Right lobe of liver (tissue), 4 donors: ENCODE results near the gene RUNDC3A.

Experiments
- POLR2A ChIP-seq: fragments of 450-650 bp; IDR thresholded peaks from one replicate; pipeline ENCODE4 v1.6.1; 2017; ENCODE audit warnings: antibody characterized with exemption, mild to moderate bottlenecking
- TF ChIP-seq, protein P1 (sequence below), 4 donors: fragments of 200-600 bp in 3 of 4; fragments of 450-650 bp in 1 of 4; IDR thresholded peaks; one replicate each; pipeline versions ENCODE4 v1.5.1 to v1.8.0; 2016 to 2022; ENCODE audit warnings: antibody characterized with exemption in 4 of 4, mild to moderate bottlenecking in 2 of 4
- donor health status: DM: no; HTN: no; CAD: no.
- donor health status: DM: no; HTN: no; CAD: no.
- donor health status: DM: no; HTN: yes; CAD: no.

DNA sequence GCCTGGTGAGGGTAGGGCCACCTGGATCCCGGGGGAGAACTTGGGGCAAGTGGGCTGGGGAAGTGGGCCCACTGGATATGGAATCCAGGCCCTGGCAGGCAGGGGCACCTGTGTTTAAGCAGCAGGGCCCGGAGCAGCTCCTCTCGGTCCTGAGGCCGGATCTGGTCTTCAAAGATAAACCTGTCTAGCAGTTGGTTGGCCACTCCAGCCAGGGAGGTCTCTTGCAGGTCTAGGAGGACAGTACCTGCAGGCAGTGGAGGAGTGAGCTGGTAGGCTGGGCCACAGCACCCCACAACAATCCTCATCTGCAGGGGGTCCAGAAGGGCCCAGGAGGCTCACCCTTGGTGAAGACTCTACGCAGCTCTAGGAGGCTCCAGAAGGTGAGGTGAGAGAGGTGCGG lies 48.1 kb upstream of the RUNDC3A start:
- TF ChIP-seq, protein P1, sequence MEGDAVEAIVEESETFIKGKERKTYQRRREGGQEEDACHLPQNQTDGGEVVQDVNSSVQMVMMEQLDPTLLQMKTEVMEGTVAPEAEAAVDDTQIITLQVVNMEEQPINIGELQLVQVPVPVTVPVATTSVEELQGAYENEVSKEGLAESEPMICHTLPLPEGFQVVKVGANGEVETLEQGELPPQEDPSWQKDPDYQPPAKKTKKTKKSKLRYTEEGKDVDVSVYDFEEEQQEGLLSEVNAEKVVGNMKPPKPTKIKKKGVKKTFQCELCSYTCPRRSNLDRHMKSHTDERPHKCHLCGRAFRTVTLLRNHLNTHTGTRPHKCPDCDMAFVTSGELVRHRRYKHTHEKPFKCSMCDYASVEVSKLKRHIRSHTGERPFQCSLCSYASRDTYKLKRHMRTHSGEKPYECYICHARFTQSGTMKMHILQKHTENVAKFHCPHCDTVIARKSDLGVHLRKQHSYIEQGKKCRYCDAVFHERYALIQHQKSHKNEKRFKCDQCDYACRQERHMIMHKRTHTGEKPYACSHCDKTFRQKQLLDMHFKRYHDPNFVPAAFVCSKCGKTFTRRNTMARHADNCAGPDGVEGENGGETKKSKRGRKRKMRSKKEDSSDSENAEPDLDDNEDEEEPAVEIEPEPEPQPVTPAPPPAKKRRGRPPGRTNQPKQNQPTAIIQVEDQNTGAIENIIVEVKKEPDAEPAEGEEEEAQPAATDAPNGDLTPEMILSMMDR (IDR thresholded peaks at IDR 0.05), result no peak
- no peak for TF ChIP-seq POLR2A
